Parathyroid adenoma (tissue), 2 donors: ENCODE data around the gene PRRC1.
"Not testable (repeated sequence)": the region's sequence is repeated elsewhere in the genome, so short reads cannot be mapped to it uniquely, and the experiment has no call there.

Experiments used
- H2AFZ ChIP-seq: fragments of 300-600 bp; sonication (generic); one replicate; pipeline ENCODE4 v1.7.0; 2017; ENCODE audit warnings: antibody characterized with exemption, mild to moderate bottlenecking
- H3K27ac ChIP-seq: fragments of 300-600 bp; sonication (generic); one replicate; pipeline ENCODE4 v1.7.0; 2017
- H3K27me3 ChIP-seq: fragments of 300-600 bp; sonication (generic); one replicate; pipeline ENCODE4 v1.7.0; 2017; ENCODE audit warnings: low read length; ENCODE audit not compliant: control insufficient read depth, insufficient read depth
- H3K36me3 ChIP-seq: fragments of 300-600 bp; sonication (generic); one replicate; pipeline ENCODE4 v1.7.0; 2017; ENCODE audit warnings: low read length; ENCODE audit not compliant: control insufficient read depth, insufficient read depth
- H3K4me1 ChIP-seq: fragments of 300-600 bp; sonication (generic); one replicate; pipeline ENCODE4 v1.7.0; 2017; ENCODE audit warnings: control low read depth
- H3K4me2 ChIP-seq: fragments of 300-600 bp; sonication (generic); one replicate; pipeline ENCODE4 v1.7.0; 2017; ENCODE audit warnings: low read length
- H3K4me3 ChIP-seq: fragments of 300-600 bp; sonication (generic); one replicate; pipeline ENCODE4 v1.7.0; 2017; ENCODE audit warnings: low read depth, low read length
- H3K79me2 ChIP-seq: fragments of 300-600 bp; sonication (generic); one replicate; pipeline ENCODE4 v1.7.0; 2017; ENCODE audit warnings: control low read depth
- H3K9ac ChIP-seq: fragments of 300-600 bp; sonication (generic); one replicate; pipeline ENCODE4 v1.7.0; 2017; ENCODE audit warnings: mild to moderate bottlenecking
- H3K9me3 ChIP-seq: fragments of 300-600 bp; sonication (generic); one replicate; pipeline ENCODE4 v1.7.0; 2017; ENCODE audit warnings: low read length; ENCODE audit not compliant: control insufficient read depth
- TF ChIP-seq, protein P1 (sequence below): fragments of 300-600 bp; sonication (generic); IDR thresholded peaks from one replicate; pipeline ENCODE4 v1.7.0; 2017; ENCODE audit warnings: antibody characterized with exemption, mild to moderate bottlenecking
- donor health status: primary hyperparathyroidism.

Gene PRRC1

GRCh38 chr5:127529904-127530682, 12.7 kb downstream of the PRRC1 start:
- Histone ChIP-seq H3K9ac (no peak overlapping the region), H3K4me1 (no peaks in the 10 kb centered on the region), H3K79me2 (peaks cover 3% of the 10 kb centered on the region), H3K27me3 (no peaks in the 10 kb centered on the region), H3K4me3 (no peak overlapping the region), H3K36me3 (no peaks in the 10 kb centered on the region), H3K9me3 (no peaks in the 10 kb centered on the region), H2AFZ (no peak overlapping the region), H3K27ac (no peak overlapping the region), H3K4me2 (no peak overlapping the region)
- TF ChIP-seq, protein P1, sequence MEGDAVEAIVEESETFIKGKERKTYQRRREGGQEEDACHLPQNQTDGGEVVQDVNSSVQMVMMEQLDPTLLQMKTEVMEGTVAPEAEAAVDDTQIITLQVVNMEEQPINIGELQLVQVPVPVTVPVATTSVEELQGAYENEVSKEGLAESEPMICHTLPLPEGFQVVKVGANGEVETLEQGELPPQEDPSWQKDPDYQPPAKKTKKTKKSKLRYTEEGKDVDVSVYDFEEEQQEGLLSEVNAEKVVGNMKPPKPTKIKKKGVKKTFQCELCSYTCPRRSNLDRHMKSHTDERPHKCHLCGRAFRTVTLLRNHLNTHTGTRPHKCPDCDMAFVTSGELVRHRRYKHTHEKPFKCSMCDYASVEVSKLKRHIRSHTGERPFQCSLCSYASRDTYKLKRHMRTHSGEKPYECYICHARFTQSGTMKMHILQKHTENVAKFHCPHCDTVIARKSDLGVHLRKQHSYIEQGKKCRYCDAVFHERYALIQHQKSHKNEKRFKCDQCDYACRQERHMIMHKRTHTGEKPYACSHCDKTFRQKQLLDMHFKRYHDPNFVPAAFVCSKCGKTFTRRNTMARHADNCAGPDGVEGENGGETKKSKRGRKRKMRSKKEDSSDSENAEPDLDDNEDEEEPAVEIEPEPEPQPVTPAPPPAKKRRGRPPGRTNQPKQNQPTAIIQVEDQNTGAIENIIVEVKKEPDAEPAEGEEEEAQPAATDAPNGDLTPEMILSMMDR = no peak

GRCh38 chr5:127536687-127537086, 19.2 kb downstream of the PRRC1 start:
- Histone ChIP-seq H3K27ac (no peak overlapping the region), H3K27me3 (no peaks in the 10 kb centered on the region), H3K9ac (no peak overlapping the region), H3K4me2 (no peak overlapping the region), H3K79me2 (no peaks in the 10 kb centered on the region), H3K36me3 (no peaks in the 10 kb centered on the region), H2AFZ (no peak overlapping the region), H3K4me3 (no peak overlapping the region), H3K9me3 (no peaks in the 10 kb centered on the region), H3K4me1 (no peaks in the 10 kb centered on the region)
- TF ChIP-seq, protein P1 = peak; percentile 22

DNA sequence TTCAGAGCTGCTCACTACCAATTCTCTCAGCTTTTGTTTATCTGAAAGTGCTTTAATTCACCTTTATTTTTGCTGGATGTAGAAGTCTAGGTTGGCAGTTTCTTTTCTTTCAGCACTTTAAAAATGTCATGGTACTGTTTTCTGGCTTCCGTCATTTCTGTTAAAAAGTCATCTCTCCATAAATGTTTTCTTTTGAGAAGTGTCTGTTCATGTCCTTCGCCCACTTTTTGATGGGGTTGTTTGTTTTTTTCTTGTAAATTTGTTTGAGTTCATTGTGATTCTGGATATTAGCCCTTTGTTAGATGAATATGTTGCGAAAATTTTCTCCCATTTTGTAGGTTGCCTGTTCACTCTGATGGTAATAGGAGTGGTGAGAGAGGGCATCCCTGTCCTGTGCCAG, 23.1 kb downstream of the PRRC1 start:
- H3K79me2 ChIP-seq, H3K4me3 ChIP-seq, H3K4me2 ChIP-seq, H2AFZ ChIP-seq, H3K27me3 ChIP-seq, H3K9me3 ChIP-seq, H3K27ac ChIP-seq, H3K4me1 ChIP-seq, H3K9ac ChIP-seq, H3K36me3 ChIP-seq: not testable (repeated sequence)

DNA sequence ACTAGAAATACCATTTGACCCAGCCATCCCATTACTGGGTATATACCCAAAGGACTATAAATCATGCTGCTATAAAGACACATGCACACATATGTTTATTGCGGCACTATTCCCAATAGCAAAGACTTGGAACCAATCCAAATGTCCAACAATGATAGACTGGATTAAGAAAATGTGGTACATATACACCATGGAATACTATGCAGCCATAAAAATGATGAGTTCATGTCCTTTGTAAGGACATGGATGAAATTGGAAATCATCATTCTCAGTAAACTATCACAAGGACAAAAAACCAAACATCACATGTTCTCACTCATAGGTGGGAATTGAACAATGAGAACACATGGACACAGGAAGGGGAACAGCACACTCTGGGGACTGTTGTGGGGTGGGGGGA, 27.8 kb downstream of the PRRC1 start:
- H3K79me2 ChIP-seq, H3K4me1 ChIP-seq, H3K4me2 ChIP-seq, H3K27me3 ChIP-seq, H3K9me3 ChIP-seq, H3K4me3 ChIP-seq, H3K36me3 ChIP-seq, H3K9ac ChIP-seq, H2AFZ ChIP-seq, H3K27ac ChIP-seq: not testable (repeated sequence)

DNA sequence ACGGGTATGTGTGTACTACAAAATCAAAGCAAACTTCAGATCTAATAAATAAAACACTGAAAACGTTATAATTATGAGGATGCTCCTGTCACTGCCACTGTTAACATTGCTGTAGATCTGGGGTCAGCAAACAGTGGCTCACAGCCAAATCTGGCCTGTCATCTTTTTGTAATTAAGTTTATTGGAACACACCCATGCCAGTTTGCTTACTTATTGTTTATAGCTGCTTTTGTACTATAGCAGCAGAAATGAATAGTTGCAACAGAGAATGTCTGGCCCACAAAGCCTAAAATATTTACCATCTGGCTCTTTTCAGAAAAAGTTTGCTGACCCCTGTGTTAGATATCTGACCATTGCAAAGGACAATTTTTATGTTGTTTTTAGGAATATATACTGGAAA, 32.1 kb downstream of the PRRC1 start:
- Histone ChIP-seq H3K4me3 (no peak overlapping the region), H3K36me3 (no peaks in the 10 kb centered on the region), H3K9me3 (no peaks in the 10 kb centered on the region), H3K27me3 (no peaks in the 10 kb centered on the region), H3K4me2 (no peak overlapping the region), H3K9ac (no peak overlapping the region), H3K27ac (no peak overlapping the region), H2AFZ (no peak overlapping the region), H3K4me1 (peaks cover 3% of the 10 kb centered on the region), H3K79me2 (peaks cover 2% of the 10 kb centered on the region)
- TF ChIP-seq, protein P1 = no peak
